ENCODE data around the gene PLEKHM2.

GRCh38 chr1:15702722-15703550 lies 18.8 kb downstream of the PLEKHM2 start:
- TF ChIP-seq POLR2AphosphoS5 (IDR thresholded peaks at IDR 0.05; ENCODE audit: low read depth, low read length), result no peak
- no peak for TF ChIP-seq POLR2A (IDR thresholded peaks at IDR 0.05; ENCODE audit: low read depth, low read length)

Measured in GM12892 (cell line).